Hematopoietic multipotent progenitor cell treated with erythropoietin and hydrocortisone succinate and interleukin-3 and kit ligand, for 8 days (in vitro differentiated cells): ENCODE results near the gene HECW1.

Source experiments
- DNase-seq: peaks from one replicate; pipeline ENCODE4 v3.0.0-alpha.2; 2015

The HECW1 gene

DNA sequence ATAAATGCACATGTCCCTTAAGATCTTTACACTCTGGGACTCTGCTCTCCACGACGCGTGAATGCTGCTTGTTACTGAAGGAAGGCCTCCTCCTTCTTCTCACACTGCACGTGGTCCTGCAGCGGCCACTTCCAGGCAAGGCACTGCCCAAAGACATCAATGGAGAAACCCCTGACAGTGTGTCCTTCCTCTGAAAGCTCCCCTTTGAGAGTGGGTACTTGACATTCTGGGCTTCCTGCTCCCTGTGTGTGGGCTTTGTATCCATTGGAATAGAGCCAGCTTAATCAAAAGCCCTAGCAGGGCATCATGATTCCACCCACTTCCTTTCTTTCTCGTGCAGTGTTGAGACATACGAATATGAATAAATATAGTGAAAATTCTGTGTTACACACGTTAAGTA is 400.8 kb downstream of the HECW1 start:
- no peak for DNase-seq

DNA sequence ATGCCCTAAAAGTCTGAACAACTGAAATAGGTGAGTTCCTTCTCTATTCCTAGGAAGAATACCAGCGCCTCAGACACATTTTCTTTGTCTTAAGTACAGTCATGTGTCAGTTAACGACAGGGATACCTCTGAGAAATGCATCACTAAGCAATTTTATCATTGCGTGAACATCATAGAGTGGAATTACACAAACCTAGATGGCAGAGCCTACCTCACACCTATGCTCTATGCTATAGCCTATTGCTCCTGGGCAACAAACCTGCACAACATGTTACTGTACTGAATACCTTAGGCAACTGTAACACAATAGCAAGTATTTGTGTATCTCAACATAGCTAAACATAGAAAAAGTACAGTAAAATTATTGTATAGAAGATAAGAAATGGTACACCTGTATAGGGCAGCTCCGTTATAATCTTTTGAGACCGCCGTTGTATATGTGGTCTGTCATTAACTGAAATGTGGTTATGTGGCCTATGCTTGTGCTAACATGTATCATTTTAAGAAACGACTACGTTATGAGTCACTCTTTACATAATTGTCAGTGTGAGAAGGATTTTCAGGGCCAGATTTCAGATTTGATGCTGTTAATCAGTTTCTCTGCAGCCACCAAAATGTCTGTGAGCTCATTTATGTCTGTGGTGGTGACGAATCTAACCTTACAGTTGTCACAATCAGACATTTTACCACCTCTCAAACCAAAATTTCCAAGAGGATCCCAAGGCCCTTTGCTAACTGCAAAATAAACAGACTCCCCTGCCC is 404.3 kb downstream of the HECW1 start:
- no peak for DNase-seq

DNA sequence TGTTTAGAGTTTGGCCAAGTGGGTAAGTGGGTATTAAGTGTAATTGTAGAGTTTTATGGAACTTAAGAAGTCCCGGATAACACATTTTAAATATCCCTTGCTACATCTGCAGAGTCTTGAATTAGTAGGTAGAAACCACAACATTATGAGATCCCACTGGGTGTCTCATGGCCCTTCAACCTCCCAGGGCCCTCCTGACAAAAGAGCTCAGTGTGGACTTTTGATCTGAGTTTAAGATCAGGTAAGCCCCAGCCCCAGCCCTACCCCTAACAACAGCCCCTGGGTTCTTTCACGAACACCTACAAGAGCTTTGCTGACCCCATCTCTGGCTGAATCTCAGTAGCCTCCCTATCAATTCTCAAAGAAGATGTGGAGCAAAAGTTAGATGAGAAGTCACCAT is 405.0 kb downstream of the HECW1 start:
- DNase-seq, result no peak

DNA sequence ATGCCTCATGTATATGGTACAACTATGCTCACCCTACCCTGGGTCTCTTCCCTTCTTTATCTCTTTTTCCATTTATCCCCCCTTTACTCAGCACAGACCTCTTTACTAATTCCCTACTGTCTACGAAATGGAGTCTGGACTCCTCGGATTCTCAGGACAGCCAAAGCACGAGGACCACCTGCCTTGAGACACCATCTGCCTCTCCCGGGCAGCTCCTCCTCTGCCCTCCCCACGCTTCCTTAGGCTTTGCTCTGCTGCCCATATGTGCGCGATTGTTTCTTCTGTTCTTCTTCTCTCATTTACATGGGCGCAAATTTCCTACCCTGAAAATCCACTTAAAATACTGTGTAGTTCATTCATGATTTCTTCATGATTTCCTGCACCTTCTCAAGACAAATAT is 407.8 kb downstream of the HECW1 start:
- no peak for DNase-seq

DNA sequence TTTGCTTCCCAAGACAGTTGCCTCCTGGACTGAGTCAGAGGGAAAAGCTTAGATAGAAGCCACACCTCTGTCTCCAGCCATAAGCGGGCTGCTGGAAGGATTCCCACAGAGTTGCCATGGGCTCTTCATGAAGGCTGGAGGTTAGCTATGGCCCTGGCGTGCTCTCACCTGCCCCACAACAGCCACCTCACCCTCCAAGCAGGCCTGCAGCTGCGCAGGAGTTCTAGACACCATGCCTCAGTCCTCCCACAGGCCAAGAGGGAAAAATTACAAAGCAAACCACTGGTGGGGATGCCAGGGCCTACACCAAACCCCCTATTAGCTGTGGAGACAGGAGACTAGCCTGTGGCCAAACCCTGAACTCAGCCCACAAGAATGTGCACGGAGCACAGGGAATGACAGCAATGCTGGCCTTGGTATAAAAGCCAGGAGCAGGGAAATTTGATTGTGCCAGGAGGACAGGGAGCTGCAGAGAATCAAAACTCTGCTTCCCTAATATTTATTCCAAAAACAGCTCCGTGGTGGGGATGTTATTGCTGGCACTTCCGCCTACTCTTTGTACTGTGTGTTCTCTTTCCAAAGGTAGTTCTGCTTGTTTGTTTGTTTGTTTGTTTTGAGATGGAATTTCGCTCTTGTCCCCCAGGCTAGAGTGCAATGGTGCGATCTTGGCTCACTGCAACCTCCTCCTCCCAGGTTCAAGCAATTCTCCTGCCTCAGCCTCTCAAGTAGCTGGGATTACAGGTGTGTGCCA is 410.1 kb downstream of the HECW1 start:
- no peak for DNase-seq

DNA sequence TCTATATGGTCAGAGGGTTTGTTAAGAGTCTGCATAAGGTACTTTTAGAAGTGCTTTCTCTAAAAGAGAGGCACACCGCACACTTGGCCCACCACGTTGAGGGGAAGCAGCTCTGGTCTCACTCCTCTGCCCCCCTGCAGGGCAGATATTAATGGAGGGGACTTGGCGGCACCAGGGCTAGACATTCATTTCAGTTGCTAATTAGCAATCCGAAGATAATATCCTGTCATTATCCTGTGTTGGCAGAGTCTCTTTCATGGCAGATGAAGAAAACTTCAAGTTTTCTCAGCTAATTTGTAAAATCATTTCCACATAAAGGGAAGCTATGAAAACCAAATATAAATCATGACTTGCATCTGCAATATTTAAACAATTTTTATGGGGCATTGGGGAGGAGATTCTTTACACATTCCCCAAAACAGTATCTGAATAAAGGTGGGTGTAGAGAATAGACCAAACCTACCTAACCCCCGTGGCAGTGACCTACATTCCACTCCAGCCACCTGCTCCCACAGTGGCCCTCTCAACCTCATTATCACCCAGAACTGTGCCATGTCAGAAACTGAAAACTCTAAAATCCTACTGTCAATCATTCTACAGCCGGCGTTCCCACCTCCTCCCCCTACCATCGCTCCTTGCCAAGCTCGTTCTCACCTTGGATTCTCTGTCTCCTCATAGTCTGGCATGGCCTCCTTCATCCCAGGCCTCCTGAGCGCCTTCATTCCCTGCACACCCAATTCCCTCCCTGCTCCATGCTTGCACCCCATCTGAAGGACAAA is 416.3 kb downstream of the HECW1 start:
- no peak for DNase-seq

DNA sequence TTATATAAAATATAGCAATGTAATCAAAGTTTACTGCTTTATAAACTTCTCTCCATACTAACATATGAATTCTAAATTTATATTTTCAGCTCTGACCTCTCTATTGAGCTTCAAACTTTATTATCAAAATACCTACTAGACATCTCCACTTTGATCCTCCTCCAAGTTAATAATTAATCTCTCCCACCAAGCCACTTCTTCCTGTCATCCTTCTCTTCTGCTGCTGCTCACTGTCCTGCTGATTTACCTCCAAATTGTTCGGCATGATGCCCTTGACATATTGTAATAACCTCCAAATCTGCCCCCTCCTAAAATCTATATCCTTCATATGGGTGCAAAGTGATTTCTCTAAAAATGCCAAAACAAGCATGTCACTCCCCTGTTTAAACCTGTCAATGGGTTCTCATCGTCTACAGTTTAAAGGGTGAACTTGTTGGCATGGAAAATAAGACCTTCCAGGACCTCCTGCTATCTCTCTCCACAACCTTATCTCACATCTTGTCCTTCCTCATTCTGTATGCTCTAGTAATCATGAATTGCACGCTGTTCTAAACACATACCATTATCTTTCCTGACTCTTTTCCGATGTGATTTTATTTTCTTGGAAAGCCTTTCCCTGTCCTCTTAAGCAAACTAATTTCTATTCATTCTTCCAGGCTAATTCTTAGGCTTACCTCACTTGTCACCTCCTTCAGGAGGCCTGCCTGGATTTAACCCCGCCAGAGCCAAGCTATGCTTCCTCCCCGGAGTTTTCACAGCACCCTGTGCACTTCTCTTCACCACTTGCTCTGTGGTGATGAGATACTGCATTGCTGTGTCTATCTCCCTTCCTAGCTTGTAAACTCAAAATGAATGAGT is 418.3 kb downstream of the HECW1 start:
- DNase-seq, result no peak

DNA sequence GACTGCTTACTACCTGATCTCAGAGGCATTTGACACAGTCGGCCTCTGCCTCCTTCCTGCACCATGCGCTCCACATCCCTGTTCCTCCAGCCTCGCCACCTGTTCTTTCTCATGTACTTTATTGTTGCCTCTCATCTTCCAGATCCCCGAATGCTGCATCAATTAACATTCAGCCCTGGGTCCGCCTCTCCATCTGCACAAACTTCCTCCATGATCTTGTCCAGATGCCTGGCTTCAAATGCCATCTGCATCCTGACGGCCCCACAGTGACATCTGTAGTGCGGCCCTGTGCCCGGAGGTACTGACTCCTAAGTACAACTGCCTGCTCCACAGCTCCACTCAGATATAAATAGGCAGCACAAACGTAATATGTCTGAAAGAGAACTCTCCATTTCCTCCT is 419.3 kb downstream of the HECW1 start:
- DNase-seq, result no peak

DNA sequence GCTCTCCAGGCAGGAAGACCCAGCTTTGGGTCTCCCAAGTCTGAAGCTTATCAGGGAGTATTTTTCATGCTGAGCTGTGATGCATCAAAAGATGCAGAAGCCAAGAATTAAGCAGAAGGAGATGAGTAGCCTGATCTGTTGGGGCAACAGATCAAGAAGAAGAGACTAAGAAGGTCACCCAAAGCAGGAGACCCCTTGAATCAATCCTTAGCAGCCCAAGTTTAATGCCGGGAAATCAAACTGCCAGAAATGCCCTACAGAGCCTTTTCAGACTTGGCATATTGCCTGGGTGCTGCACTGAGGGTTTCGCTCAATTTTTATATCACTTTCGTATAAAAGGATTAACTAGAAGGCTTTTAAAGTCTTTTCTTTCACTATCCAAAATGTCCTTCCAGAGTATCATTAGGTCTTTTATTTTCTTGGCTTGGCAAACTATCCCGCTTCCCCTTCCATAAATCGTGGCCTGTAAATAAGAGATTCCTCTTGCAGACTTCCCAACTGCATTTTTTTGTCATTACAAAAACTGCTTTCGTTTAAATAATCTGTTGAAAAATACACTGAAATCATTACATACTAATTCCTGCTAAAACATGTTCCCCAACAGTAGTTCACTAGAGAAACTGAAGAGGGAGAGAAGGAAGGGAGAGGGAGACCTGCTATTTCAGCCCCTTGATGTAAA is 421.5 kb downstream of the HECW1 start:
- no peak for DNase-seq

DNA sequence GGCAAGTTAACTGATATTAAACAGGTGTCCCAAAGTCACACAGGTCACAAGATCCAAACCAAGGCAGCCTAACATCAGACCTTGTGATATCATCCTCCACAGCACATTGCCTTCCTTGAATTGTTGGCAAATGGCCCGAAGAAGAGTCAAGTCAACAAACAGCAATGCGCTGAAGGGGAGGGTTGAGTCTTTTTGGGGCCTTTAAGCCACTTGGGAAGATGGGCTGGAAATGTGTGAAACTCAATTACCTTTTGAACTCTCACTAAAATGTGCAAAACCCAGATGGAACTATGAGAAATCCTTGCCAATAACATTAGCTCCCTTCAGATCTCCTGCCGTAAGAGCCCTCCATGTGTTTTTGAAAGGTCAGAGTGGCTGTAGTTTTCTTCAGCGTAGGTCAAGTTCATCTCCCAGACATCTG is 422.6 kb downstream of the HECW1 start:
- DNase-seq, result peak; percentile 9

DNA sequence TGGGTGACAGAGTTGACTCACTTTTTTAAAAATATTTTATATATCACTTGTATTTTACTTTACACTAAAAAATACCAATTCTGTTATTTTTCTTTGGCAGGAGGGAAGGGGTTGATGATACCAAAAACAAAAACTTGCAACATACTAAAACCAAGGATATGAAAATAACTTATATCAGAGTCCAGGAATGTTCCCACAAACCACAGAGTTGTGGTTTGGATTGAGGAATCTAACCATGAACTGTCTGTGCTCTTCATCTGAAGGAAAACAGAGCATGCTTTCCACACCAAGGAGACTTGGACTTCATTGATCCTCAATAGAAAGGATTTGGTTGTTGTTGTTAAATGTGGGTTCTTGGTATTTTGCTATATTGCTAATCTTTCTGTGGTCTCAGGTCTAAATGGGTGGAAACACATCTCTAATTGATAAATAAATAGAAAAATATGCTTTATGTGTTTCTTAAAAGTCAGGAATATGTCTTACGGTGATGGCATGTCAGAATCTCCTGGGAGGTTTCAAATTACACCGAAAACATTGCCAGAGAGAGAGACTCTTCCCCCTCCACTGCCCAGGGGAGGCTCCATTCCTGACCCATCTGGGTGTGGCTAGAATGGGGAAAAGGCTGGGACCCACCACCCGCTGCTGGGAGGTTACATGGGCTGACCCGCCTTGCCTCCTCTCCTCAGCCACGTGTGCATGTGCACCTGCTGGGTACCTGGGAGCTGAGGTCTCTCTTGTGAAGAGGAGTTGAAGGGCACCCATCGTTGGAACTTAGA is 423.6 kb downstream of the HECW1 start:
- no peak for DNase-seq

DNA sequence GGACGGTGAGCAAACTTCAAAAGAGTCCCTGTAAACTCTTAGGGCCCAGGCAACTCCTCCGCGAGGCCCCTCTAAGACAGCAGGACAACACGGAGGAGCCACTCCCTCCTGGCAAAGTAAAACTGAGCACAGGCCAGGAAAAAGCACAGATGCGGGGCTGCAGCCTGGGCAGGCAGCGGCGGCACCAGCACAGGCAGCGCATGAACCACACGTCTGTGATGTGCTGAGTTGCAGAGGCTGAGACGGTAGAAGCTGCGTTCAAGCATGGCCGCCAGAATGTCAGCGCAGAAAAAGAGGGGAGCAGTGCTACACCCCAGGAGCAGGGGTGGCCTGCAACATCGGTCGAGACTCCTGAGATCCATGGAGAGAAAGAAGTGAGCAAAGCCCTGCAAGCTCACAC is 424.3 kb downstream of the HECW1 start:
- no peak for DNase-seq

DNA sequence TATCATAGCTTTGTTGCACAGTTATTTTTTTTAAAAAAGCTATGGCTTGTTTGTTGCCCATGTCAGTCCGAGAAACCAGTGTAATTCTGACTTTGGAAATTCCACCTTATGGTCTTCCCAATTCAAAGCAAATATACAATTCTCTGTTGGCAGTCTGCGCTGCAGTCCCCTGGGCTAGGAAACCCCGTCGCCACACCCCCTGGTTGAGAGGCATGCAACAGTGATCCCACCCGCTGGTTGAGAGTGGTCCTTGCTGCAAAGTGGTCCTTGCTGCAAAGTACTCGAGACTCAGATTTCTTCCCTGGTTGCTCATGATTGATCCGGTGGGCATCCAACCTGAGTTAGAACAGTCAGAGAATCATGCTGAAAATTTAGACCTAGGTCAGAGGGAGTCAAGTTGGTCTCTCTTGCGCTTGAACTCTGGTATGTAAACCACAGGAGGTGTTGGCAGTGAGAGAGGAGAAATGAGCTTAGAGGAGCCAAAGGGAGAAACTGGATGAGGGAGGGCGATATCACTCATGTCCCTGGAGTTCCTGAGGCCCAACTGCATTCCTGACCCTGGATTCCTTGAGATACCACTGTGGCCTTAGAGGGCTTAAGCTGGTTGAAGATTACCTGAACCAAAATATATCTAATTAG is 425.4 kb downstream of the HECW1 start:
- DNase-seq, result no peak

DNA sequence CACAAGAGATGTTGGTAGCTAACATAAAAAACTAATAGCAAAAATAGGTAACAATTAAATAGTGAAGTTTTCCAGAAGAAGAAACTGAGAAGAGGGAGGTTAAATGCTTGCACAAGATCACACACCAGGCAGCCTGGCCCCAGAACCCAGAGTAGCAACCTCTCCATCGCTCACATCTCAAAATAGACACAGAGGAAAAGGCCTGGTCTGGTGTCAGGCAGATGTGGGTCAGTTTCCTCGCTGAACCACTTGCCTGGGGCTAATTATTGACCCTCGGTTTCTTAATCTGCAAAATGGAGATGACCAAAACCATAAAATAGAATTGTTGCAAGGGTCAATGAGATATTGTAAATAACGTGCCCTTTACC is 425.9 kb downstream of the HECW1 start:
- no peak for DNase-seq

DNA sequence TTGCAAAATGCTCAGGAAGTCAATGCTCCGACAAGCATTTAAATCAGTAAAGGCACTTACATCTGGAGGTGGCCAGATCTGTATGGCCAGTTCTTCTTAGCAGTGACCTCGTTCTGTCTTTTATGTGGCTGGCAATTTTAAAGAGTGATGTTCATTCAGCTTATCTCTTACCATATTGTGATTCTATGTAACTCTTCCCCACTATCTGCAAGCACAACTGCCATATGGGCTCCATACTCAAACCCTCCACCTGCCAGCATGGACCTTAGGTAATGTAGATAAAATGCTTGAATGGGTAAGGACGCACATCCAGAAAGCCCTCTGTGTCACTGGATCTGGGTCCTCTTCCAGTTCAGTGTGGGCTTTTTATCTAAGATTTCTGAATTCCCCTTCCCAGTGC is 428.0 kb downstream of the HECW1 start:
- DNase-seq, result peak; percentile 63

DNA sequence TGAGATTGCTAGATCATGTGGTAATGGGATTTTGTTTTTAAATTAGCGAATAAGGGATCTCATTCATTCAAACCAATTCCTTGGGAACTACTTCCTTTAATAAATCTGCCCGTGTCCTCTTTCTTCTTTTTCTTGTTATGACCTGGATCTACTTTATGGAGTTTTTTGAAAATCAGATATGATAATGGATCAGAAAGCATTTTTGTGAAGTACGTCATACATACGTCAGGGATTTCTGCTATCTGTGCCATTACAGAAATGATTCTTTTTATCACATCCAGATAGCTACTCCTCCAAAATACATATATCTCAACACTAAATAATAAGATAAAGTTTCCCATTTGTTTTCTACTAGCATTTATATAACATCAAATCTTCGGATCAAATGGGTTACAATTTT is 430.3 kb downstream of the HECW1 start:
- no peak for DNase-seq

DNA sequence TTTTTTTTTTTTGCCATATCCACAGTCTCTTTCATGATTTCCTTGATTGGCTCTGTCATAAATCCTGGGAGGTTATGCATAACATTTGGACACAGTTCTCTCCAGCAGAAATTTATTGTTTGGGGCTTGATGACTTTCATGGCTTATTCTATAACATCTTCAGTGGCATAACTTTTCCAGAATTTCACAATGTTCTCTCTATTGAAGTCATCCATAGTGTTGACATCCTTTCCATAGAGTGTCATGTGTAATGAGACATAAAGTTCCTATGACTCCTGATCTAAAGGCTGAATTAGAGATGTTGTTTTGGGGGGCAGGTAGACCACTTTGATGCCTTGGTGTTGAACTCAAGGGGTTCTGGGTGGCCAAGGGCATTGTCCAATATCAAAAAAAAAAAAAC is 433.8 kb downstream of the HECW1 start:
- DNase-seq, result no peak

DNA sequence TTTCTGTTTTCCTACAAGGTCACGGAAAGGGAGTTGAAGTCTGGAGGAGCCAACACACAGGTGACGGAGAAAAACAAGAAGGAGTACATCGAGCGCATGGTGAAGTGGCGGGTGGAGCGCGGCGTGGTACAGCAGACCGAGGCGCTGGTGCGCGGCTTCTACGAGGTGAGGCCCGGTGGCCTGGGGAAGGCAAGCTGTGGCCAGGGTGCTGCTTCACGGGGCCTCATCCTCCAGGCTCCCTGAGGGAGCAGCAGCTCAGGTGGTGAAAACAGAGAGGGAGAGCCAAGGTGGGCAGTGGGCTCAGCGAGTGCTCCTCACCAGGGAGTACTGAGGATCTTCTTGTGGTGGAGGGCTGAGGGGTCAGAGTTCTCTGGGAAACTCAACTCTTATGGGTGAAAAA is 438.0 kb downstream of the HECW1 start:
- no peak for DNase-seq

DNA sequence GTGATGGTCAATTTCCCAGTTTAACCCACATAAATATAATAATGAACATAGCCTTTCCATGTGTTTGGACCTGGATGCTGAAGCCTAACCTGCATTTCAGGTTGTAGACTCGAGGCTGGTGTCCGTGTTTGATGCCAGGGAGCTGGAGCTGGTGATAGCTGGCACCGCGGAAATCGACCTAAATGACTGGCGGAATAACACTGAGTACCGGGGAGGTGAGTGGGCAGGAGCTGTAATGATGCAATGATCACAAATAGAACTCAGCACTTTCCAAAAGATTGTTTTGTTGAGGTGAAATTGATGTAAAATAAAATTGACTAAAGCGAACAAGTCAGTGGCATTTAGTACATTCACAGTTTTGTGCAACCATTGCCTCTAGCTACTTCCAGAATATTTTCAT is 439.7 kb downstream of the HECW1 start:
- no peak for DNase-seq

DNA sequence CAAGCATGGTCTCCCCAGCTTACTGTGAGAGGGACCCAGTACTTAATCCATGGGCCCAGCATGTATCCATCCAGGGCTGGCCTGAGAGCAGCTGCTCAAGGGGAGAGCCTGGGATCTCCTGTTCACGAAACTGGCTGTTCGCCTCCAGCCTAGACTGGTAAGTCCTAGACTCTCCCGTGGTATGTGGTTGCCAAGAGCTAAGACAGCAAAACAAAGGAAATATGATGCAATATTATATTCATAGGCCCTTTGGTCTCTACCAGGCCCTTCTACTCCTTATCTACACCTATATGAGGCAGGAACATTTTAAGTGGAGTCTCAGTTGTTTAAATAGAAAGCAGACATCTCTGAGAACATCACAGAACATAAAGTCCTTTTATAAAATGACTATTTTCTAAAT is 441.6 kb downstream of the HECW1 start:
- no peak for DNase-seq

DNA sequence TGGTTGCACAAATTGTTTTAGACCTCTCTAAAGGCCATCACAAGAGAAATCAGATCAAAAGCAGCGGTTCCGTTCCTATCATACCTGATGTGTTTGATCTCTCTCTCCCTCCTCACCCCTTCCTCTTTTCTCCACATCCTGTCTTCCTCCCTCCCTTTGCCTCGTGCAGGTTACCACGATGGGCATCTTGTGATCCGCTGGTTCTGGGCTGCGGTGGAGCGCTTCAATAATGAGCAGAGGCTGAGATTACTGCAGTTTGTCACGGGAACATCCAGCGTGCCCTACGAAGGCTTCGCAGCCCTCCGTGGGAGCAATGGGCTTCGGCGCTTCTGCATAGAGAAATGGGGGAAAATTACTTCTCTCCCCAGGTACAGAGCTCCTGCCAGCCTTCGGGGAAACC is 442.0 kb downstream of the HECW1 start:
- no peak for DNase-seq
